ENCODE measurements around the gene CACNA1G.

- no peak for TF ChIP-seq CTCF (IDR thresholded peaks at IDR 0.05; ENCODE audit: low read length)
- no peak for TF ChIP-seq EZH2 (IDR thresholded peaks at IDR 0.05; ENCODE audit: borderline replicate concordance, low read length)
These were observed 63.9 kb downstream of the CACNA1G start for GRCh38 chr17:50624321-50624934.
